ENCODE measurements around the gene ITPA. TPM values are rescaled to one million over a fixed set of nuclear protein-coding genes. Genes with fewer than 3 reads are reported as not detected.

The ITPA gene
- total and polyA plus RNA-seq, 2 donors (not counting 3 experiments of a cell fraction or from before 2014, with no cell fraction given) = 43.2 to 65.0 TPM

- Histone ChIP-seq H3K9me1 (replicated peaks; ENCODE audit: control insufficient read depth, extremely low read depth, insufficient read depth, low read length) (no peaks in the 10 kb centered on the region), H3K9me3 (replicated peaks; ENCODE audit: control insufficient read depth, insufficient read depth, low read length) (no peaks in the 10 kb centered on the region), H3K27ac (ENCODE audit: insufficient read depth, low read depth, low read length) (no peak overlapping the region), H2AFZ (ENCODE audit: low read depth, low read length) (no peak overlapping the region), H3K27me3 (ENCODE audit: control insufficient read depth in 2 of 2, insufficient read depth in 2 of 2, low read length in 2 of 2) (no peaks in the 10 kb centered on the region), H3K4me1 (ENCODE audit: control insufficient read depth, extremely low read depth, insufficient read depth, low read length) (no peaks in the 10 kb centered on the region), H3K4me2 (ENCODE audit: insufficient read depth, low read length) (no peak overlapping the region), H3K79me2 (ENCODE audit: control insufficient read depth, insufficient read depth, low read length) (no peaks in the 10 kb centered on the region), H3K36me3 (ENCODE audit: control insufficient read depth in 2 of 2, extremely low read depth in 1 of 2, insufficient read depth in 2 of 2, low read length in 2 of 2) (peaks cover 0 to 5% of the 10 kb centered on the region in 2 experiments), H3K9ac (replicated peaks; ENCODE audit: extremely low read depth, insufficient read depth, low read length) (no peak overlapping the region), H4K20me1 (replicated peaks; ENCODE audit: control insufficient read depth, extremely low read depth, insufficient read depth, low read length) (no peaks in the 10 kb centered on the region), H3K4me3 (replicated peaks in 1 of 3; ENCODE audit: insufficient read depth in 1 of 3, low read depth in 1 of 3, low read length in 3 of 3) (no peak overlapping the region)
- POLR2A ChIA-PET = interaction anchor here (0.6 kb wide), 1 partner anchor 9 kb away, joined by 5 read pairs; no protein-coding TSS in a partner anchor
- BruUV-seq (replicated peaks) = no TSS peak
- intact Hi-C loops (cut with micrococcal nuclease) = no loop called here
- FAIRE-seq (no peak), DNase-seq (ENCODE audit: low read depth, low spot score) (no peak)
- dilution Hi-C loops (cut with MboI; ENCODE audit: extremely low pct_ligation_motif_present, low sequenced_read_pairs) = no loop called here
- CTCF ChIA-PET = interaction anchor here (1.2 kb wide), 1 partner anchor 54 kb away, joined by 6 read pairs; no protein-coding TSS in a partner anchor
- TF ChIP-seq MAX (IDR thresholded peaks at IDR 0.05; ENCODE audit: insufficient read depth, insufficient read length) (no peak), JUN (IDR thresholded peaks at IDR 0.05; ENCODE audit: borderline replicate concordance, insufficient read depth, insufficient read length, low read depth) (no peak), FOS (IDR thresholded peaks at IDR 0.05; ENCODE audit: borderline replicate concordance, insufficient read depth, low read length) (no peak), GATA2 (IDR thresholded peaks at IDR 0.05; ENCODE audit: insufficient read depth, insufficient read length, low read depth, low read length) (no peak), EZH2 (IDR thresholded peaks at IDR 0.05; ENCODE audit: borderline replicate concordance, low read depth, low read length, severe bottlenecking) (no peak), CTCF (IDR thresholded peaks at IDR 0.05; ENCODE audit: extremely low read depth in 1 of 2, insufficient read depth in 1 of 2, low read depth in 1 of 2, low read length in 2 of 2) (no peak), POLR2A (IDR thresholded peaks at IDR 0.05; ENCODE audit: low read depth, low read length) (no peak), MYC (IDR thresholded peaks at IDR 0.05; ENCODE audit: low read depth, low read length) (no peak), POLR2AphosphoS5 (IDR thresholded peaks at IDR 0.05; ENCODE audit: insufficient read depth, low read depth, low read length) (no peak)
Measured at GRCh38 chr20:3222635-3223600, 13.6 kb downstream of the ITPA start.
